TTC549 (cell line): ENCODE data around the gene ESYT2.

ENCODE experiments used
- FAIRE-seq: peaks from 2 replicates; lab custom pipeline; 2012; peaks lifted over from hg19 to GRCh38; lab: Jason Lieb, UNC

Gene ESYT2

DNA sequence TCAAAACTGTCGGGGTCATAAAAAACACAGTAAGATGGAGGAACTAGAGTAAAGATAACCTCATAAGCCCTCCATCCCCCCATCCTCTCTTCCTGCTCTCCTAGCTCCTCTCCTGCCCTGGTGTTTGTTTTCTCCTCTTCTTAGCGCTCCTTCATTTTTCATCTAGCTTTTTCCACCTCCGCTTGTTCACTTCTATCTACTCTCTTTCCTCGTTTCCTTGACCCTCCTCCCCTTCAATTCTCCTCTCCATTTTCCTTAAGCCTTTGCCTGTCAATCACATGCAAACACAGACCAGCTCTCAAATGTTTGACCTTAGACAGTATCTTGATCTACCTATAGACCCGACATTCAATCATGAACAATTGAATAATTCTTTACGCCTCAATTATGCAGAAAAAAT is 134.7 kb downstream of the ESYT2 start:
- FAIRE-seq: no peak

DNA sequence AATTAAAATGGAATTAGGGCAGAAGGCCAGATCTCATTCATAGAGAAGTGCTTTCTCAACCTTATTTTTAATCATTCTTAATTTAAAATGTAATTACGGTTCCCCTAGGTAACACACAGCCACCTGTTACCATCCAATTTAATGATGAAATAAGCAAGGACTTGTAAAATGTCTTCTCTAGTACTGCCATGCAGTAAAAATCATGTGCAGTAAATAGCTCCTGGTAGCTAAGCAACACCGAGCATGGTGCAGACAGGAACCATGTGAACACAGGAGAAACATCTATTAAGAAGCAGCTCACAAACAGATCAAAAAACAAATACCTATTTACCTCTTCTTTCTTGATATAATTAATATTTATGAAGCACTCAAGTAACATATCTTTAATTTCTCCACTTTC is 139.8 kb downstream of the ESYT2 start:
- FAIRE-seq: no peak

DNA sequence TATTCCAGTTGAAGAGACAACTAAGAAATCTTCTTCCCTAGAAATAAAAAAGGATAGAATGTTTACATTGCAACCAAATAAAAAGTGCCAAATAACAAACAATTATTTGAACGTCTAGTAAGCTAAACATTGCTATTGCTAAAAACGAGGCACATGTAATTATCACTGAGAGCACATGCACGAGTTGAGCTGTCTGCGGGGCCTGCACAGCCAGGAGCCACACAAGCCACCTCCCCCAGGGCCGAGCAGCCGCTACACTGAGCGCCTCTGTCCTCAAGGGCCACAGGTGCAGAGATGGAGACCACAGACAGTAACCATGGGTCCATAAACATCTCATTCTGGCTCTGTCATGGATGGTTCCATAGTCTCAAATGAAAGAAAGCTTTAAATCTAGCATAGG is 141.9 kb downstream of the ESYT2 start:
- no peak for FAIRE-seq

DNA sequence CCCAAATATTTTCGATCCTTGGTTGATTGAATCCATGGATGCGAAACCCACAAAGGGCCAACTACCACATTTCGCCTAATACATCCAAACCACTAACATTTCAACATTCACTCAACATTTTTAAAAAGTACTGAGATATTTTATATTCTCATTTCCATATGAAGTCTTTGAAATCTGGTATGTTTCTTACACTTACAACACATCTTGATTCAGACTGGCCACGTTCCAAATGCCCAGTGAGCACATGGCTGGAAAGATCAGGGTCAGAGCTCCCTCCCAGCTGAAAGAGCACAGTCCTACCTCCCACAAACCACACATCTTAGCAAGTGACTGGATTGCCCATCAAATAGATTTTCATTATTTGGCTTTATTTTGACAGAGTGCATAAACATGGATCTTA is 143.6 kb downstream of the ESYT2 start:
- no peak for FAIRE-seq

DNA sequence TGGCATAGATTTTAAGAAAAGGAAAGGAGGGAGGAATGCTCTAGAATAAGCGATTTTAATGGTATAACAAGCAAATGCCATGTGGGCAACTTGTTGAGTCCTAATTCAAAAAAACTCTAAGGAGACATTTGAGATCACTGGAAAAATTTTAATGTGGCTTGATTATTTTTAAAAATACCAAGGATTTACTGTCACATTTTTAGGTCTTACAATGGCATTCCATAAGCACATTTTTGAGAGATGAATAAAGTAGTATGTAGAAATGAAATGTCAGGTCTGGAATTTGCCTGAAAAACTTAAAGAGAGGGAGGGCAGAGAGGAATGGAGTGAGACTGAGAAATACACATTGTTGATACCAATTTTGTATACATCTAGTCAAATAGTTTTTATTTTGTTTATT is 145.0 kb downstream of the ESYT2 start:
- no peak for FAIRE-seq

DNA sequence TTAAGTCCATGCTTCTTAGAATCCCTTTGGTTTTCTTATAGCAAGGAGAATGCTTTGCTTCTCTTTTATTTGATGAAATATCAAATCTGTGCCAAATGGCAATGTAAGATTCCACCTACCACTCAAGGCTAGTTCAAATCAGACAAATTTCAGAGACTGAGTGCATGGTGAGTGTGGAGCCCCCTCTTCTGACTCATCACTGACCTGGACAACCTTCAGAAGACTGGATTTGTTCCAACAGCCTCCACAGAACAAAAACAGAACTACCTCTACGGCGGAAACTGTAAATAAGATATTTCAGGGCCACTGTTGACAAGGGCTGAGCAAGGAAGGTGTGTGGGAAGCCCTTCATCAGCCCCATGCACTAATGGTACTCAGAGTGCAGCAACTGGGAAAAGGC is 145.8 kb downstream of the ESYT2 start:
- no peak for FAIRE-seq

DNA sequence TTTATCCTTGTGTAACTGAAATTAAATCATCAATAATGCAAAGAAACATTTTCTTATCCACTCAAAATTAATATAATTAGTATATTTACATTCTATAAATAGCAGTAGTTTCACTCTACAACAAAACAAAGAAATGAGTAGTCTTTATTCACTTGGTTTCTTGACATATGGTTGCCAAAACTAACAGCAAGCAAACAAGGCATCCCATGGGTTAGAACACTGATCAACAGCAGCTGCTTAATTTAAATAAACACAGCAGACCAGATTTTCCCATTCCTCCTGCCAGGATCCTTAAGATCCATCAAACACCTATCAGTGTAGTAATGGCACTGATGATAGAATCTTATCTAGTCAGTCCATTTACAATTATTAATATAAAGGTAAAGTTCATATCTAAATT is 146.9 kb downstream of the ESYT2 start:
- no peak for FAIRE-seq
